Lower leg skin (tissue), 4 donors: ENCODE measurements around the gene GNAI2. TPM values are rescaled to one million over a fixed set of nuclear protein-coding genes. Genes with fewer than 3 reads are reported as not detected.
"Not testable (repeated sequence)": the region's sequence is repeated elsewhere in the genome, so short reads cannot be mapped to it uniquely, and the experiment has no call there.

Experiments used
- DNase-seq, 2 donors: peaks; one replicate each; pipeline ENCODE4 v3.0.0-alpha.2; 2019; ENCODE audit warnings: low spot score in 2 of 2
- H3K4me3 ChIP-seq: fragments of 200-600 bp; sonication (generic); 2 replicates; pipeline ENCODE4 v1.5.1; 2017; ENCODE audit warnings: mild to moderate bottlenecking, low read depth; ENCODE audit not compliant: poor library complexity, severe bottlenecking
- CTCF ChIP-seq, 3 donors: fragments of 450-650 bp; IDR thresholded peaks; one replicate each; pipeline ENCODE4 v1.5.1; 2016; ENCODE audit warnings: antibody characterized with exemption in 3 of 3, mild to moderate bottlenecking in 3 of 3, moderate library complexity in 2 of 3
- POLR2A ChIP-seq, 2 donors: fragments of 450-650 bp; IDR thresholded peaks; one replicate each; pipeline ENCODE4 v1.6.1; 2016 to 2017; ENCODE audit warnings: antibody characterized with exemption in 2 of 2, mild to moderate bottlenecking in 1 of 2, moderate library complexity in 1 of 2
- WGBS, 2 donors: methylation state at CpG; one replicate each; pipeline ENCODE4 v1.1.5; 2018; 5-methylcytosine and 5-hydroxymethylcytosine counted together
- intact Hi-C: fragments of 100-400 bp; cut with DNase I; formaldehyde crosslinking; loops from one replicate; pipeline ENCODE4 v1.15.0; 2023; ENCODE audit warnings: low total_unique reads
- total RNA-seq, 4 donors: library from RNA; depleted of rRNA; stranded (reverse); fragments of >200 nt; gene quantifications; one replicate each; pipeline ENCODE4 v1.1.0, GENCODE V29; 2016

The GNAI2 gene
- total RNA-seq, 4 donors from 2014 or later = 56.5 to 123 (median 74.8) TPM

GRCh38 chr3:50226888-50227389 lies 9.1 kb upstream of the GNAI2 start:
- WGBS, 2 donors = 0 to 1% methylated on average over 28 to 38 of the region's 40 CpGs
- H3K4me3 ChIP-seq = peak overlapping the region; percentile 28
- DNase-seq = peak; percentile 55 to 93
- no peak for TF ChIP-seq CTCF (IDR thresholded peaks at IDR 0.05)
- no peak for TF ChIP-seq POLR2A (IDR thresholded peaks at IDR 0.05)
- intact Hi-C loops = loop anchor here (2.0 kb wide), 1 partner anchor 46 kb away; no protein-coding TSS in a partner anchor

- TF ChIP-seq CTCF (IDR thresholded peaks at IDR 0.05) (peak in 2 of 3 donors; percentile 10 to 42), POLR2A (IDR thresholded peaks at IDR 0.05) (no peak)
- WGBS, 2 donors = 0 to 3% methylated on average over 31 to 33 of the region's 51 CpGs
- H3K4me3 ChIP-seq = peak overlapping the region; percentile 56
- peak; percentile 90 to 97 for DNase-seq
- intact Hi-C loops = loop anchor here (2.0 kb wide), 1 partner anchor 45 kb away; no protein-coding TSS in a partner anchor
Measured at GRCh38 chr3:50227390-50228183, 8.4 kb upstream of the GNAI2 start.

- WGBS, 2 donors = 21 to 32% methylated on average over 15 of the region's 15 CpGs
- H3K4me3 ChIP-seq, intact Hi-C loops, DNase-seq: not testable (repeated sequence)
Measured at GRCh38 chr3:50228184-50228763, 7.7 kb upstream of the GNAI2 start.

- 91 to 92% methylated on average over 3 of the region's 3 CpGs for WGBS, 2 donors
- intact Hi-C loops = no loop called here
- TF ChIP-seq CTCF (IDR thresholded peaks at IDR 0.05) (no peak), POLR2A (IDR thresholded peaks at IDR 0.05) (no peak)
- DNase-seq = no peak
- H3K4me3 ChIP-seq = no peak overlapping the region
Measured at GRCh38 chr3:50229490-50229889, 6.5 kb upstream of the GNAI2 start.

- WGBS, 2 donors = 79 to 84% methylated on average over 8 of the region's 8 CpGs
- no peak for TF ChIP-seq CTCF (IDR thresholded peaks at IDR 0.05)
- no peak for TF ChIP-seq POLR2A (IDR thresholded peaks at IDR 0.05)
- H3K4me3 ChIP-seq = no peak overlapping the region
- DNase-seq = no peak
- intact Hi-C loops = no loop called here
Measured at GRCh38 chr3:50230104-50230793, 5.8 kb upstream of the GNAI2 start.

- intact Hi-C loops = no loop called here
- WGBS, 2 donors = 80 to 88% methylated on average over 4 of the region's 4 CpGs
- TF ChIP-seq CTCF (IDR thresholded peaks at IDR 0.05) = no peak
- no peak for TF ChIP-seq POLR2A (IDR thresholded peaks at IDR 0.05)
Measured at GRCh38 chr3:50230794-50231125, 5.2 kb upstream of the GNAI2 start.

More at GRCh38 chr3:50230794-50231125, 5.2 kb upstream of the GNAI2 start:
- H3K4me3 ChIP-seq = no peak overlapping the region
- no peak for DNase-seq
